Hypothalamus (tissue), 51 donors: ENCODE measurements around the gene OSBPL6.
A peak's percentile ranks its signal among the peaks of the same experiment; 100 is the strongest.
"Not testable (repeated sequence)": the region's sequence is repeated elsewhere in the genome, so short reads cannot be mapped to it uniquely, and the experiment has no call there.

Source experiments
- DNase-seq, 51 donors: peaks; one replicate each; lab custom pipeline; 2025; lab: John Stamatoyannopoulos, UW

The OSBPL6 gene

DNA sequence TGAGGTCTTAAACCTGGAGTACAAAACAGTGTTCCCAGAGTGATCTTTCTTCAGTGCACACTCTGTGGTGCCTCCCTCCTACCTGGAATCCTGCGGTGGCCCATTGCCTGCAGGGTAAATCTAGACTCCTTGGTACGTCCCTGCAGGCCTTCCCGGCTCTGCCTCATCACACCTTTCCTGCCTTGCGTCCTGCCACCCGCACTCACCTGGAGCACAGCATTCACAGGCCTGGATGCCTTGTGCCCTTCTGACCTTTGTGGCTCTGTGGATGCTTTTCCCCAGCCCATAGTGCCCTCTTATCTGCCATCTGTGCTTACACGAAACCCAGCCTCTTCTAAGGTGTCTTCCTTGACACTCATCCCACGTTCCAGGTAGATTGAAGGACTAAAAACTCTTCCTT, 194.0 kb downstream of the OSBPL6 start:
- DNase-seq = no peak

DNA sequence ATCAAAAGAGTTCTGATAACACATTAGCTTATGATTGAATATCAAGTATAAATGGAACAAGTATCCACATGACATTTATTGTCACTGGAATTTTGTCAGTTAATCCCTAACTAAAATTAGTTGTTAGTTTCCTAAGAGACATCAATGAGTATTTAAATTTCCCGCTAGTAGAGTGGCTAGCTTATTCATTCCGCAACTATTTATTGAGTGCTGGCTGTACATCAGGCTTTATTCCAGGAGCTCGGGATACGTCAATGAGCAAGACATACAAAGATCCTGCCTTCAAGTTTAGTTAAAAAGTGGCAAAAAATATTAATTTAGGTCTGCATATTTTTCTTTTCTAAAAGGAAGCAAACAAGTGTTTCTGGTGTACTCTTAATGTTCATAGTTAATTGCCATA, 197.4 kb downstream of the OSBPL6 start:
- no peak for DNase-seq

DNA sequence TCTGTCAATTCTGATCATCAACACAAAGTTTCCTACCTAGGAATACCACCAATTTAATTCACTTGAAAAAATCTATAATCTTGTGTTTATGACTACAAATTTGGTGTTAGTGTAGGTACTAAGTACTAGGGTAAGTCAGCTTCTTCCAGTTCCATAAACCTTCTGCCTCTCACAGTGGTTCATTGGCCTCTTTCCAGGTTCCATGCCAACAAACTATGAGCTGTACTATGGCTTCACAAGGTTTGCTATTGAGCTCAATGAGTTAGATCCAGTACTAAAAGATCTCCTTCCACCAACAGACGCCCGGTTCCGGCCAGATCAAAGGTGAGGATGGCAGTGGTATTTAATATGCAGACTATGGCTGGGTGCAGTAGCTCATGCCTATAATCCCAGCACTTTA, 197.9 kb downstream of the OSBPL6 start:
- DNase-seq = no peak

DNA sequence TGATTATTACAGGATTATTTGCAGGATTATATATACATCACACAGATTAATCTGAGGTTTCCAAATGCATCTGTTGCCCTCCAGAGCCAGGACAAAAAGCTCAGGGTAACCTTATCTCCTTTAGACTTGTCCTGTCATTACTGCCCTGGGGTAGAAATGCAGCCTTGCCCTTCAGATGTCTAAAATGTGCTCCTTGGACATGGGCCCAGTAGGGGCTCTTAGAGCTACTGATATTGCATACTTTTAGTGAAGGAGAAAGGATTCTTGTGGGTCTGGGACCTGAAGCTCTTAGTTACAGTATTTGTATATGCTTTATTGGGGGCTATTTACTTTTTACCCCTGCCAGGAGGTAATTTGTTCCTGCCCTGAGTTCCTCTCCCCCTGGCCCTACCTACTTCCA, 200.5 kb downstream of the OSBPL6 start:
- DNase-seq = no peak

DNA sequence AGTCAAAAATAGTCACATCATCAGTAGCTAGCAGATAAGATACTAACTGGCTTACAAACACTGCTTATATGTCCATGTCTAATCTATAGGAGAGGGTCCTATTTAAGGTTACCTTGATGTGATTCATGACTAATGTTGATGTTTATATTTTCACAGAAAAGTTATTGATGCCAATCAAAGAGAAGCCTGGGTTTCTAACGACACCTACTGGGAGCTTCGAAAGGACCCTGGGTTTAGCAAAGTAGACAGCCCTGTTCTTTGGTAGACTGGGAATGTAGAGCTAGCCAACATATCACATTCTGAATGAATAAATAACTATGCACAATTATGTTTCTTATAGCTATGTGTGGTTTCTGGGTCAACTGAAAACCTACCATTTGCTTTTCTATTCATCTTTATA, 201.0 kb downstream of the OSBPL6 start:
- DNase-seq = no peak

DNA sequence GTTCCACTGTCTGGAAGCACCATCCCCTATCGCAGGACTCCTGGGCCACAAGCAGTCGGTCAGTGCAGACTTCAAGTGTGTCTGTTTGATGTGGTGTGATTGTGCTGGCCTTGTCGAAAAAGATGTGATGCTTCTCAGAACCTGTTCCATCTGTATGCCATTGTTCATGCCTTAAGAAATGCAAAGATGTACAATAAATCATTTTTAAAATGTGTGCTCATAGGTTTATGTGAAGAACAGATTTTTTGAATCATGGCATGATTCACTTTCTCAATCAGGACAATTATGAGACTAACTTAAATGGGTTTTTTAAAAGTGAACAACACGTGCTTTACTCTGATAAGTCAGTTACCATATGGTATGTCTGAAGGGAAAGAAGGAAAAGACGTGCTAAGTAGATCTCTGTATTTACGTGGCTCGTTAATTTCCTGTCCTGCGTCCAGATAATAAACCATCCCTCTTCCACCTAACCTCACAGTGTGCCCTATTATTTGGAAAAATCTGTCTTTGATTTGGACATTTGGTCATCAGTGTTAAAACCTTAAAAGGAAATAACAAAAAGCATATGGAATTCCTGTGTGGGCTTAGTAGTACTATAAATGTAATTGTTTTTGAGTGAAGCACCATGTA, 201.7 kb downstream of the OSBPL6 start:
- no peak for DNase-seq

DNA sequence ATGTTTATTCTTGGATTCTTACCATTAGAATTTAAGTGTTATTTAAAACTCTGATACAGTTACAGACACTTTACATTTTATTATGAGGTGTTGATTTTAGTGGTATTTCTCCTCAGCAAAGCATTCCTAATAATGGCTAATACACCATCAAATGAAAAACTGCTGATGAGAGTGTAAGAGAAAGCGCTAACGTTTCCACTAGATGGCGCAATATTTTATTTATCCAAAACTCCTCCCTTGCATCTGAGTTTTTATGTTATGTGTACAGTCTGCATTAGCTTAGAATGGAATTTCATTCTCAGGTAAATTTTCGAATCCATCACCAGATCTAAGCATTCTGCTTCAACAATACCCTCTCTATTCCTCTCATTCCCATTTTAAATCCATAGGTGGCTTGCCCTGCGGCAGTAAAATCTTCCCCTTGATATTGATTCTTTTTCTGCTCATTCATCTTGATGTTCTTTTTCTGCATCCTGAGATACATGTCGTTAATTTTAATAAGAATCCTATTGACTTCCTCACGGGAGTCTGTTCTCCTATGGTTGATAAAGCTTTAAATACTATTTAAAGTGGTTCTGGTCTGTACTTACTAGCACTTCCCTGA, 202.8 kb downstream of the OSBPL6 start:
- DNase-seq = peak in 4 of 51 donors; percentile 7 to 60 (median 16)

DNA sequence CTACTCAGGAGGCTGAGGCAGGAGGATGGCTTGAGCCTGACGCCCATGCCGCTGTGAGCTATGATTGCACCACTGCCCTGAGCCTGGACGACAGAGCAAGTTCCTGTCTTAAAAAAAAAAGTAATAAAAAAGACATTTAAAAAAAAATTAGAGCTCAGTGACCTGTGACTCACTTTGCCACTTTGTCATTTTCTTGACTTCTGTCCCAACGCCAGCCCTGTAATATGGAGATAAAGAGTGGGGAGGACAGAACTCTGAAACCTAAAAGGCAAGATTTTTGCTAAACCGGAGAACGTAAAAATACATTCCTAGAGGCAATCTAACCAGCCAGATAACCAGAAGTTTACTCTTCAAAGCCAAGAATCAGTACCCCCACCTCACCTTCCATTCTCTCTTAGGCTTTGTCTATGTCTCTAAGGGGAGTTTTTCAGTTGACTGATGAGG, 207.7 kb downstream of the OSBPL6 start:
- no peak for DNase-seq

DNA sequence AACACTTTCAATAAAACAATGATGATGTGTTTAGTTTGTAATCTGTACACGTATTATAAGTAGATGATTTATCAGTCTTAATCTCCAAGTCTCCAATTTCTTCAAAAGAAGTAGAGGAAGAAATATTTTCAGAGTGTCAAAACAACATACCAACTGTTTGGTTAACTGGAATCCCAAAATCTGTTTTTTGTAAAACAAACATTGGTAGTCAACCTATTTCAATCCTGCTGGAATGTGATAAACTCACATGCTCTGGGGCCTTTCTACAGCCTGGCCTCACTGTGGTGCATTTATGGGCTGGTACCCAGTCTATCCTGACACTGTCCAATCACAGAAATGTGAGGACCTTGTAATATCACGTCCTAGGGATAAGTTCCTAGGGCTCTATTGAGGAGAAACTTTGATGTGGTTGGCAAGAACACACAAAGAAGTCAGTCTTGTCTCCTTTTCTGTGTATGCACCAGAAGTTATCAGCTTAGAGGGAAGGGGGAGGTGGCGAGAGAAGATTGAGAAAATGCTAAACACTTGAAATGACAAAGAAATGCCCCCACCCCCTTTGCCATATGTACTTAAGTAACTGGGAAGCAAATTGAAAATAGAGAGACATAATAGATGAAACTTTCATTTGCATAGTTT, 209.5 kb downstream of the OSBPL6 start:
- no peak for DNase-seq

DNA sequence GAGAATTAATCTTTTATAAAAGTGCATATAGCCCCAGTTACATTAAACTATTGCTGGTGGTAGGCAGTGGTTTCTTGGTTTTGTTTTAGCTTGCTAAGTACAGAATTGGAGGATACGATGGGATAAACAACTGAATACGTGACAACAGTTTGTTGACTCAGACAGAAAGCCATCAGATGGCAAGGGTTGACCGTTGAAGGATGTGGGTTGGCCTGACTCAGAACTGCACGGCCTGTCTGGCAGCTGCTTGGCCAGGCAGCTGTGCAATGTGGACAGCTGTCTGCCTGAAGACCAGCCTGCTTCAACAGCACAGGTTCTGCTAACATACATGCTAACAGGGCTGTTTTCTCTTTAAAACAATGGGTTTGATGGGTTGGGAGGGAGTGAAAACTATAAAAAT, 210.1 kb downstream of the OSBPL6 start:
- DNase-seq = peak in 1 of 51 donors; percentile 17

DNA sequence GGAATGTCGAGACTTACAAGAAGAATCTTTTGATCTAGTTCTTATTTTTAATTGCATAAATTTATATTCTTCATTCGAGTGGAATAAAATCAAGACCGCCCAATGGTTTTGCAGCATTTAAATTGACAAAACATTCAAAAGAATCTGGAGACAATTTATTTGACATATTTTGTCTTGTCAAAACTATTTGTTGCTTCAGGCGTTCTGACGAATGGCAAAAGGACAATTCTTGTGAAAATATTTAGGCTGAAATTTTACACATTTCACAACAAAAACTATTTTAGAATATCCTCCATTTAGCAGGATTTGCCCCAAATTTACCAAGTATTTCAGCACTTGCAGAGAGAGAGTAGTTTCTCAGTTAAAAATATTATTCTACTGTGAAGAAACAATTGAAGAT, 214.9 kb downstream of the OSBPL6 start:
- DNase-seq = no peak

DNA sequence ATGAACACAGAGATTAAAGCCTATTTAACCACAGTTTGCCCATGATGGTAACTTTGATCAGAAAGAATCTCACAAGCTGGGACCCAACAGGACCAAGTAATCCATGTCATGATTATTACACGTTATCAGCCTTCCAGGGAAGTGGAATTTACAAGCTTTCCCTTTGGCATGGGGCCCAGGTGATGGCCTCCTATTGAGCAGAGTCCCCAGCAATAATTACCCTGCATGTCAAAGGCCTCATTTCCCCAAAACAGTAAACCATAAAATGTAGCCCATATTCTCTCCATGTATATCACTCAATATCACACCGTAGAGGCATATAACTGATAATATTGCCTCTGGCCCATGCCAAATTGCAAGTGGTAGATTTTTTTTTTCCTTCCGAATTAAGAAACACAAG, 217.7 kb downstream of the OSBPL6 start:
- no peak for DNase-seq

DNA sequence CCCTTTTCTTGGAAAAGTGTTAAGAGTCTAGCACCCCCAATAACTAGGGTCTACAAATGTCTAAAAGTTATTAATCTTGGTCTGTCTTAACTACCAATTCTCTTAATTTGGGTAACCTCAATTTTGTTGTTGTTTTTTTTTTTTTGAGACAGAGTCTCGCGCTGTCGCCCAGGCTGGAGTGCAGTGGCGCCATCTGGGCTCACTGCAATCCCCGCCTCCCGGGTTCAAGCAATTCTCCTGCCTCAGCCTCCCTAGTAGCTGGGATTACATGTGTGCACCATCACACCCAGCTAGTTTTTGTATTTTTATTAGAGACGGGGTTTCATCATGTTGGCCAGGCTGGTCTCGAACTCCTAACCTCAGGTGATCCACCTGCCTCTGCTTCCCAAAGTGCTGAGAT, 218.1 kb downstream of the OSBPL6 start:
- DNase-seq = not testable (repeated sequence)

DNA sequence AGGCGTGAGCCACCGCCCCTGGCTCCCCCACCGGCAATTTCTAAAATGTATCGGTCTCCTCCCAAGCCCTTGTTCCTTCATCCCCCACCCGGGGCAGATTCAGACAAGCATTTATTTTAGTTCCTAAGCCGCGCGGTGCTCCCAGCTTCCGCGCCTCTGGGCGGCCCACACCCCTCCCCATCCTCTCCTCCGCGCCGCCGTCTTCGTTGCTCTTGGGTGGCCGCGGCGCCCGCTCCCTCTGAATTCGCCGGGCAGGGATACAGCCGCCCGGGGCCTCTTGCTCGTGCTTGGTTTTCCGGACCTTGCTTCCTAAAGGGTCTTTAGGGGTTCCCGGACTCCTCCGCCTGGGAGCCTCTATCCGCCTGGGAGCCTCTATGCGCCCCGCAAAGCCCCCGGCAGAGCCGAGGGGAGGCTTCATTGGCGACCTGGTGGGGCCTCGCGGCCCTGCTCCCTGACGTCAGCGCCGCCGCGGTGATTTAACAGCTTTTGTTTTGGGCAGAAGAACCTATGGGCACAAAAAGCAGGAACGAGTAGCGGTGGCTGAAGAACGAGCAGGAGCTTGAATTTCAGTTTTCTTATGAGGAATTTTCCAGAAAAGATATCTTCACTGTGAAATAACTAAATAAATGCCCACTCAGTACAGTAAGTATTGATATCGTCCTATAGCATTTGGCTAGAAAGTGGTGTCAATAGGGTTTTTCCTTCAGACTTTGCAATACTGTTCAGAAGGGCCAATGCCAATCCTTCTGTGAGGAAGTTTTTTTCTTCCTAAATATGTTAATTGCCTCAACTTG, 219.4 kb downstream of the OSBPL6 start:
- DNase-seq = peak in 48 of 51 donors; percentile 9 to 85 (median 50)

DNA sequence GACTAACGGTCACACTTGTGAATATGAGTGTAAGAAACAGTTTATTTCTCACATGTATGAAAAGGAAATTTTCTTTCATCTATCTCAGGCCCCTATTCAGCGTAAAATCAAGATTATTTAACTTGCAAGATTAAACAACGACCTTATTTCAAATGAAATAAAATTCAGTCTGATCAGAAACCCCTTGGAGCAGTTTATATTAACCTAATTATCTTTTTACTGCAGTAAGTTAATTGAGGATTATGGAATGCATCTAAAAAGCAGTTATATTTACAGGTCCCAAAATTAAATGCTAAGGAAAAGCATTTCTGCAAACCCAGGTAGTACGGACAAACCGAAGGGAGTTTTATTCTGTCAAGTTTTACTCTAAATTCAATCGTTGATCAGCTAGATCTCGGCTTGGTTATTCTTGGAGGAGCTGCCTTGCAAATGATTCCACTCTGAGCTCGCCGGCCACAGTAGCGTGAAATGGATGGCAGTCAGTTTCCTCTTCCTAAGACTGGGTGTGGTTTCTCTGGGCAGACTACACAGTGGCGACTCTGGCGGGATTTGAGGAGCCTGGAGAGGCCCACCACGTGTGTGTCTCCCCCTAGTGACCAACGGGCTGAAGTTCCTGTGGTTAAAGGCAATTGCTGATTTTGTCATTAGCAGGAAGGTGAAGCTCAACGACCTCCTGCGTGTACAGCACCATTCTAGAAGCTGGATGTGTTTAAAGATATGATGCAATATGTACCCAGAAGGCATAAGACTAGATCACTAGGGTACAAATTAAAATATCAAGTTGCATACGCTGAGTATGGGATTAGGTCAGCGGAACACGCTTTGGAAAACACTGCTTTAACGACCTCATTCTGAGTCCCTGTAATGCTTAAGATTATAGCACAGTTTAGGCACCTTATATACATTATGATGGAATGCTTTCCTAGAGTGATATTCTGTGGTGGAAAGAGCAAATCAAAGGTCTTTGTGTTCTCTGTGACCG, 220.2 kb downstream of the OSBPL6 start:
- DNase-seq = peak in 50 of 51 donors; percentile 9 to 89 (median 70)

DNA sequence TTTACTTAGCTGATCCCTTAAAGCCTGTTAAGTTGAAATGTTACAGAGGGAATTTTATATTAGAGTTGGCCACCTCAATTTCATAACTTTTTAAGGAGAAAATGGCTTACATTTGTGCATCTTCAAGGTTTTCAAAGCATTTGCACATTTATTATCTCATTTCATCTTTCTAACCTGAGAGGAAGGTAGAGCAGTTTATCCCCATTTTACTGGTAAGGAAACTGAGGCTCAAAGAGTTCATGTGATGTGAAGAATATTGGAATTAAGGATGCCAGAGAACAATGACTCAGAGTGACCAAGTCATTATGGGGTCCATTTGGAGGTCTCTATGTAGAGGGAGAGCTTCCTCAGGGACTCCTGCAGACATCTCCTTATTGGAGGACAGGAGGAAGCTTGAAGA, 221.7 kb downstream of the OSBPL6 start:
- no peak for DNase-seq

DNA sequence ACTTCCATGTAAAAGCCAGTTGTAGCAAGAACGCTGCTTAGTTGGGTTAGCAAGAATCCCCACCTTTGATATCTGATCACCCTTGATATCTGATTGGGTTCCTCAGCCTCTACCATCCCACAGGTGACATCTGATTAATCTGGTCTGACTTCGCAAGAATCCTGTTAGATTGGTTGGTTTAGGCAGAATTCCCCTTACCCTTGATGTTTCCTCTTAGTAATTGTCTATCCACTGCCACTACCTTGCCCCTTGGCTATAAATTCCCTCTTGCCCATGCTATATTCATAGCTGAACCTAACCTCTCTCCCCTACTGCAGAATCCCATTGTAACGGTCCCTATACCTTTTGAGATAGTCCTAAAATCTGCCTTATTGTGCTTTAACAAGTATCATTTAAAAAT, 223.6 kb downstream of the OSBPL6 start:
- no peak for DNase-seq

DNA sequence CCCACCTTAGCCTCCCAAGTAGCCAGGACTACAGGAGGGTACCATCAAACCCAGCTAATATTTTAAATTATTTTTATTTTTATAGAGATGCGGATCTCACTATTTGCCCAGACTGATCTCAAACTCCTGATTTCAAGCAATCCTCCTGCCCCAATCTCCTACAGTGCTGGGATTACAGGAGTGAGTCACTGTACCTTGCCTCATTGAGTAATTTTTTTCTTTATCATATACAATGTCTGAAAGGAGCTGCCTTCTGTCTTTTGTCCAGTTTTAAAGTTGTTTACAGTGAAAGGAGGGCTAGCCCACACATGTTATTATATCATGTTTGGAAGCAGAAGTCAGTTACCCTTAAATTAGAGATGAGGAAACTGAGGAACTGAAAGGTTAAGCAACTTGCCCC, 224.1 kb downstream of the OSBPL6 start:
- DNase-seq = no peak

DNA sequence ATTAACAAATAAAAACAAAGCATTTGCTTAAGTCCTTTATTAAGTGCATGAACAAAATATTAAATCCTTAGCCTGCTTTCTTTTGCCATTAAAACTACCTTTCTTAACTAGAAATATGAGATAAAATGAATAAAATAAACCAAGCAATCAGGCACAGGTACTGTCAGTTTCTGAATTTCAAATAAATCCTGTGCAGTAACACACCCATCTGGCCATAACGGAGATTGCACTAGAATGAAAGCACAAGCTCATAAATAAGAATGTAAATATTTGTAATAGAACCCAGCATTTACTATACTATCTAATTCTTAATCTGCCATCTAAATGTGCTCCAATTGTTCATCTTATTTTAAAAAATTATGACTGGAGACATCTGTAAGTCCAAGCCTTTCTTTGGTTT, 224.8 kb downstream of the OSBPL6 start:
- DNase-seq = no peak

DNA sequence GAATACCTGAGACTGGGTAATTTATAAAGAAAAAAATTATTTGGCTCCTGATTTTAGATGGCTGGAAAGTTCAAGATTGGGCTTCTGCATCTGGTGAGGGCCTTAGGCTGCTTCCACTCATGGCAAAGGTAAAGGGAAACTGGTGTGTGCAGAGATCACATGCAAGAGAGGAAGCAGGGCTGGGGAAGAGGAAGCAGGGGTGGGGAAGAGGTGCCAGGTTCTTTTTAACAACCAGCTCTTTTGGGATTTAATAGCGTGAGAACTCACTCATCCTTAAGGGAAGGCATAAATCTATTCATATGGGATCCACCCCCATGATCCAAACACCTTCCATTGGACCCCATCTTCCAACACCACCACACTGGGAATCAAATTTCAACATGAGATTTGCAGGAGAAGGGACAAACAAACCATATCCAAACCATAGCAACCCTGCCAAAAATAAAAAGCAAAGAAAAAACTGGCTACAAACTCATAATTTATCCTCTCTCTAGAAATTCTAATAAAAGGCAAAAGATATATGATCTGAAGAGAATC, 226.2 kb downstream of the OSBPL6 start:
- DNase-seq = no peak
